Fibroblast of lung (primary cell): ENCODE results near the gene ARHGAP6.

Experiments
- EZH2 ChIP-seq: IDR thresholded peaks from 2 replicates; pipeline ENCODE4 v1.5.1; 2012; ENCODE audit warnings: low read length, control low read depth, mild to moderate bottlenecking; ENCODE audit errors: missing control alignments
- TF ChIP-seq, protein P1 (sequence below), 2 donors: IDR thresholded peaks in 1 of 2; conservative IDR thresholded peaks in 1 of 2; 1 replicate in 1 of 2; 2 replicates in 1 of 2; pipeline ENCODE4 v1.5.1; 2011 to 2012; ENCODE audit warnings: low read length in 2 of 2, control low read depth in 1 of 2, inconsistent platforms in 1 of 2, low read depth in 1 of 2, mild to moderate bottlenecking in 1 of 2

DNA sequence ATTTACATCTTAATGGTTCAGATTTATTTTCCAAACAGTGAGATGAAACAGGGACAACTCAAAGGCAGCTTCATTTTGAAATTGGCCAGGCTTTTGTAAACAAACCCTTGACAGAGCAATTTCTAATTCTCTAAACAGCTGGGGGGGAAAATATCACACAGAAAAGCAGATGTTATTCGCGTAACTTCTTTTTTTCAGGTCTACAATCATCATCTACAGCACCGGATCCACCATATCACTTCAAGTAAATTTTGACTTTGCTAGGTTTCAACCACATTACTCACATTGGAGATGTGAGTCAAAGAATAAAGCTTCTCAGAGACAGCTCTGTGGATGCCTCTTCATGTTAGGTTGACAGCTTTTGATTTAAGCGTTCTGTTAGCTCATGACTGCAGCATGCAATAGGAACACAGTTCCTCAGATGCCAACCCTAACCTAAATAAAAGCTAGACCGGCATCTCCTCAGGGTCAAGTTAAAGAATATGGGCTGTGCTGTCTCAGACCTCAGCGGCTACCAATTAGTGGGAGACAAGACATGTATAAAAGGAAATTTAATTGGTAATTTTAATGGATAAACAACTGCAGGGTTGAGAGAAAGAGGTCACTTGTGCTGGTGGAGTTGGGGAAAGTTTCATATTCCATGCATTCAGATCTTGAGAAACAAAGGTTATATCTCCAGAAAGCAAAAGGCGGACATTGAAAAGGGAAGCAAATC lies 345.8 kb downstream of the ARHGAP6 start:
- TF ChIP-seq, protein P1, sequence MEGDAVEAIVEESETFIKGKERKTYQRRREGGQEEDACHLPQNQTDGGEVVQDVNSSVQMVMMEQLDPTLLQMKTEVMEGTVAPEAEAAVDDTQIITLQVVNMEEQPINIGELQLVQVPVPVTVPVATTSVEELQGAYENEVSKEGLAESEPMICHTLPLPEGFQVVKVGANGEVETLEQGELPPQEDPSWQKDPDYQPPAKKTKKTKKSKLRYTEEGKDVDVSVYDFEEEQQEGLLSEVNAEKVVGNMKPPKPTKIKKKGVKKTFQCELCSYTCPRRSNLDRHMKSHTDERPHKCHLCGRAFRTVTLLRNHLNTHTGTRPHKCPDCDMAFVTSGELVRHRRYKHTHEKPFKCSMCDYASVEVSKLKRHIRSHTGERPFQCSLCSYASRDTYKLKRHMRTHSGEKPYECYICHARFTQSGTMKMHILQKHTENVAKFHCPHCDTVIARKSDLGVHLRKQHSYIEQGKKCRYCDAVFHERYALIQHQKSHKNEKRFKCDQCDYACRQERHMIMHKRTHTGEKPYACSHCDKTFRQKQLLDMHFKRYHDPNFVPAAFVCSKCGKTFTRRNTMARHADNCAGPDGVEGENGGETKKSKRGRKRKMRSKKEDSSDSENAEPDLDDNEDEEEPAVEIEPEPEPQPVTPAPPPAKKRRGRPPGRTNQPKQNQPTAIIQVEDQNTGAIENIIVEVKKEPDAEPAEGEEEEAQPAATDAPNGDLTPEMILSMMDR (conservative IDR thresholded peaks at IDR 0.05 in 1 of 2, IDR thresholded peaks at IDR 0.05 in 1 of 2; ENCODE audit: low read depth in 1 of 2, low read length in 2 of 2) = no peak
- TF ChIP-seq EZH2 = no peak
